Stimulated activated CD8-positive, alpha-beta memory T cell treated with anti-CD3 and anti-CD28 coated beads, Interleukin-2, amount 100 ng/mL, for 1 hour (primary cell): Measurements from ENCODE around the gene ANKEF1.
"Not testable (repeated sequence)": the region's sequence is repeated elsewhere in the genome, so short reads cannot be mapped to it uniquely, and the experiment has no call there.

Experiments
- DNase-seq, 2 donors: peaks; one replicate each; pipeline ENCODE4 v3.0.0-alpha.2; 2020; ENCODE audit warnings: low read depth in 2 of 2

ANKEF1 gene

GRCh38 chr20:10034717-10035571 lies at the start of gene ANKEF1:
Gene ANKEF1, plus strand, starts transcription at chr20:10034987. Its CDS starts 3,315 bp downstream, at chr20:10038302.
- DNase-seq: peak; percentile 44 to 73

- no peak for DNase-seq
Measured at GRCh38 chr20:9985281-9985680, 49.5 kb upstream of the ANKEF1 start.

GRCh38 chr20:9985773-9986172 lies 49.0 kb upstream of the ANKEF1 start:
- no peak for DNase-seq

DNA sequence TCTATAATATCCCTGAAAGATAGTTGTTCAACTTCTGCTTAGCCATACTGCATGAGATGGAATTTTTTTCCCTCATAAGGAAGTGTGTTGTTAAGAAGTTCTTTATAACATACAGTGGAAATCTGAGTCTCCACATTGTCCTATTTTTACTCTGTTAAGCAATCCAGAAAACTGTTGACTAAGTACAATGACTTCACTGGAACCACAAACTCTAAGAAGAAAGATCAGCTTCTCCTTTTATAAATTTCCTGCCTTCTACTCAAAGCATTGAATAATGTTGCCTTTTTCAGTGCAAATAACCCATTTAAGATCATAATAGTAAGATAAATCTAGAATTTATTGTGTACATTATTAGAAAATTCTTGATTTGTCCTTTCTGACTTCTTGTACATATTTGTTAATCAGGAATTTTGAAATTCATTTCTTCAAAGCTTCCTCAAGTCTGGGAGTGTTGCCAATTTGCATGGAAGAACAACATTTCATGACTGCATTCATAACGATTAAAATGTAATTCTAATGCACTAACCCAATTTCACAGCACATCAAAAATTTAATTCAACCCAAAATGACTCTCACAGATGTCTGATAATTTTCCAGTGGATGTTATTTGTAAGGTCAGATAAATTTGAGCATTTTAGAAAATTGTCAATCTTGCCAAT lies 45.6 kb upstream of the ANKEF1 start:
- no peak for DNase-seq

DNA sequence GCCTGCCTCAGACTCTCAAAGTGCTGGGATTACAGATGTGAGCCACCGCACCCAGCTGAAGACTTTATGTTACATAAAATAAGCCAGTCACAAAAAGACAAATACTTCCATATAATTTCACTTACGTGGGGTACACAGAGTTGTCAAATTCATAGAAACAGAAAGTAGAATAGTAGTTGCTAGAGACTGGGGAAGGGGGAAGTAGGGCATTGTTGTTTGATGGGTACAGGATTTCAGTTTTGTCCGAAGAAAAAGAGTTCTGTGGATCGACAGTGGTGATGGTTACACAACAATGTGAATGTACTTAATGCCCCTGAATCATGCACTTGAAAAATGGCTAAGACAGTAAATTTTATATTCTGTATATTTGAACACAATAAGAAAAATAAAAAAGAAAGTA lies 41.6 kb upstream of the ANKEF1 start:
- DNase-seq: no peak

DNA sequence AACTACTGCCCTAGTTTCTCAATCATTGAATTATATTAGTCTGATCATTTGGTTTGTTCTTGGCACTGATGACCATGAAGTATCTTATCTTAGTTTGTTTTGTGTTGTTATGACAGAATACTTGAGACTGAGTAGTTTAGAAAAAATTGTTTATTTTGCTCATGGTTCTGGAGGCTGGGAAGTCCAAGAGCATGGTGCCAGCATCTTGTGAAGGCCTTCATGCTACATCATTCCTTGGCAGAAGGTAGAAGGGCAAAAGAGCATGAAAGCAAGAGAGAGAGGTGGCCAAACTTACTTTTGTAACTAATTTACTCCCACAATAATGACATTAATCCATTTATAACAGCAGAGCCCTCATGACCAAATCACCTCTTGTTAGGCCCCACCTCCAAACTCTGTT lies 40.1 kb upstream of the ANKEF1 start:
- DNase-seq: no peak

DNA sequence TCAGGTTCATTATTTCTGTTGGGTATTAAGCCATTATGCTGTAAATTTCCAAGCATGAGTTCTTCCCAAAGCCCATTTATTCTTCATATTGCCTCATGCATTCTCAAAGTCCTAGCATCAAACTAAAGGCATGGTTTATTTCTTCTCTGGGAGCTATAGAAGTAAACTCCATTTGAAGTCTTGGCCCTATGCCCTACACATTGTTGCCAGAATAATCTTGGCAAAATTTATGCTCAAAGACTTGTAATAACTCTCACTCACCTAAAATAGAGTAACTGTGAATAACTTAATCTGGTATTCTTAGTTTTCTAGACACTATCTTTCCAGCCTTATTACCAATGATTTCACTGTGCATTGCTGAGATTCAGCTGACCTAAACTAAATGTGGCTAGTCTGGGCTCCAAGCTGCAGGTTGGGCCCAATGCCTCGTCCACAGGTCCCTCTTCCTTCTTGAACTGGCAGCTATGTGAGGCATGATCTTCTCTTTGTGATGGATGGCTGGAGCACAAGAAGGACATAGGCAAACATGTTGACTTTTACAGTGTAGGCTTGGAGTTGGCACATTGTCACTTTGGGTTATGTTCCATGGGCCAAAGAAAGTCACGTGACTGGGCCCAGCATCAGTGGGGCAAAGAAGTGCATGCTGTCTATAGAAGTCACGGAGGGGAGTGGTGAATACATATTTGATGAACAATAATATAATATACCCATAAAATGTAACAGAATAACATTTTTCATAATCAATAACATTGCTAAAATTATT lies 39.1 kb upstream of the ANKEF1 start:
- DNase-seq: no peak

- no peak for DNase-seq
Measured at GRCh38 chr20:9996944-9997343, 37.8 kb upstream of the ANKEF1 start.

- no peak for DNase-seq
Measured at GRCh38 chr20:9999645-10000044, 35.1 kb upstream of the ANKEF1 start.

DNA sequence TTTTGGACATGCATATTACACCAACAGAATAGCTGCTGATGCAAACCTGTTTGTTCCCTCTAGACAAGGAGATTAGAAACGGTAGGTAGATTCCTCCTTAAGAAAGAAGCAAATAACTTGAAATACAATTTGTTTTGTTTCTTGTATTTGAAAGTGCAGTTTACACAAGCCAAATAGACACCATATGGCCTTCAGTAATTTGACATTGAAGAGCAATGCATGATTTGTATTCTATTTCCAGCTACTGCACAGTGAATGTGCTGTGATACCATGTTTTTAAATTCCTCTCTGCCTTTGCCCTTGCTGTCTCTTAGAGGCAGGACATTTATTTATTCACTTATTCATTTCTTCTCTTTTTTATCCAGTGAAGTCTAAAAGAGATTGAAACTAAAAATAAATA lies 31.9 kb upstream of the ANKEF1 start:
- no peak for DNase-seq

- DNase-seq: no peak
Measured at GRCh38 chr20:10004900-10005299, 29.9 kb upstream of the ANKEF1 start.

- DNase-seq: no peak
Measured at GRCh38 chr20:10005885-10006284, 28.9 kb upstream of the ANKEF1 start.

DNA sequence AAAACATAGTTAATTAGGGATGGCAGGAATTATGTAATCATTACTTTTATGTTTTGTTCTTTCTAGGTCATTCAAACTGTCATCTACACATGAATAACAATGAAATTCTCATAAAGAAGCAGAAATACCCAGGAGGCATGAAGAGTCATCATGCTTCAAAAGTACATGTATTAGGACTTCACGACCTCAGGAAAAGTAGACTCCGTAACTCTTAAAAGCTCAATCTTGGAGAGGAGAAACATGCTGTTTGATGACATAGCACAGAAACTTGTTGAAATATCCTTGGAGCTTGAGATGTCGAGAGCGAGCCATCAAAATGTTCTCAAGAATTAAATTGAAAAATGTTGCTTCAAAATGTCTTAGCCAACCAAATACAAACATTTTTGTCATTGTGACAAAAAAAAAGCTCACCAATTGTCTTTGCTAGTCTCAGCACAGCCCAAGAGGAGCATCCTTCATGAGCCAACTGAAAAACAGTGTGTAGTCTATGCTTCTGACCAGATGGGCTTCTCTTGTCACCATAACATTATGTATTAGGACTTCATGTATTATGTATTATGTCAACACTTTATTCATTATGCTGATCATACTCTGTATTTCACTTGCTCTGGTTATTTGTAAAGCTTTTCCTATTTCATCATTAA lies 28.2 kb upstream of the ANKEF1 start:
- no peak for DNase-seq

GRCh38 chr20:10007158-10007557 lies 27.6 kb upstream of the ANKEF1 start:
- no peak for DNase-seq

GRCh38 chr20:10007747-10008146 lies 27.0 kb upstream of the ANKEF1 start:
- DNase-seq: no peak

DNA sequence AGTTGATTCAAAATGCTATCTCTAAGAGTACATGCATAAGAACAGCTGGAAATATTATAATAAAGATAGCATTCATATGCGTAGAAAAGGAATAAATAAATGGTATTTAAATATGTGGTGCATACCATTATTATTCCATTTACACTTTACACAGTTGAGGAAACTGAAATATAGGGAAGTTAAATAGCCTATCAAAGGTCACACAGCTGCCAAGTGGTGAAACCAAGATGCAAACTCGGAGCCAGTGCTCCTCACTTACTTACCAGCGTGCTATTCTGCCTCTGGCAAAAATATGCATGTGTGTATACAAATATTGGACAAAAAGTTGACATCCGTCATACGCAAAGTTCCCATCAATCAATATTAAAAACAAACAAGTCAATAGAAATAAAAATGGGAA lies 22.3 kb upstream of the ANKEF1 start:
- no peak for DNase-seq

DNA sequence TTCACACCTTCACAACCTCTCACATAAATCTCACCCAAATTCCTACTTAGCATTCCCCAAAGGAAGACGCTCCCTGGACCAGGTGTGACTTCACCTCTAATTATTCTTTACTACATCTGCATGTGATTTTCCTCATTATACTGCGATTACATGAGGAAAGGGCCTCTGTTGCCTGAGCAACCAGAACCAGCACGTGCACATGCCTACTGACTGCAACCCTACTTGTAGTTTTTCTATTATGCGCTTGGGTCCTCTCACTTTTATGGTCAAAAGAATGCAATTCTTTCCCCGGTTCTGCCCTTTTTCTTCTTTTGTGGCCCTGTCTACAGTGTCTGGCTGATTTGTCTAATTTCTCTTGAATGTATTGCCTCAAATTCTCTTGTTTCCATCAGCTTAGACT lies 20.4 kb upstream of the ANKEF1 start:
- DNase-seq: no peak

DNA sequence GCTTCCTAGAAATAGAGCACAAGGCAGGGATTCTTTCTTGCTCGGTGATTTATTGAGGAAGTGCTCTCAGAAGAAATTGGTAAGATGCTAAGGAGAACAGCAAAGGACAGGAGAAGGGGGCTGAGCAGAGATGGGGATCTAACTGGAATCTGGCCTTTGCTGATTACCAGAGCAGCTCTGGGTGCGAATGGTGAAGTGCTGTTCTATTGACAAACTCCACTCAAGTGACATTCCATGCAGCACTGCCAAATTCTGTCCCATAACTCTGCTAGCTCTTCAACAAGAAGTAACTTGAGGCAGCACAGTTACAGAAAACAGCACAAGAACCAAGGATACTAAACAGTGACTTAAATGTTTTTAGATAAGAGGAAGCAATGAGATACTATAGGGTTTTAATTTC lies 13.8 kb upstream of the ANKEF1 start:
- DNase-seq: no peak

DNA sequence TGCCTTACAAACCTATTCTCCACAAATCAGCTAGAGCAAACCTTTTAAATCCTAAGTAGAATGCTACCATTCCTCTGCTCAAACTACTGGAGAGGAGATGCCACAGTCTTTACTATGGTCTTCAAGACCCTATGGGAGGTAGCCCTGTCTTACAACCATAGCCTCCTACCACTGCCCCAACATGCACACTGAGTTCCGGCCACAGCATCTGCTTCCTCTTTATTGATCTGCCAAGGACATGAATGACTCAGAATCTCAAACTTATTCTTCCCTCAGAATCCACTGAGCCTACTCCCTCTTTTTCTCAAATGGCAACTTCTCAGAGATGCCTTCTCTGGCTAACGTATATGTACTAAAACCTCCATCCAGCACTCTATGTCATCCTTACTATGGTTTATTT lies 12.2 kb upstream of the ANKEF1 start:
- DNase-seq: no peak

DNA sequence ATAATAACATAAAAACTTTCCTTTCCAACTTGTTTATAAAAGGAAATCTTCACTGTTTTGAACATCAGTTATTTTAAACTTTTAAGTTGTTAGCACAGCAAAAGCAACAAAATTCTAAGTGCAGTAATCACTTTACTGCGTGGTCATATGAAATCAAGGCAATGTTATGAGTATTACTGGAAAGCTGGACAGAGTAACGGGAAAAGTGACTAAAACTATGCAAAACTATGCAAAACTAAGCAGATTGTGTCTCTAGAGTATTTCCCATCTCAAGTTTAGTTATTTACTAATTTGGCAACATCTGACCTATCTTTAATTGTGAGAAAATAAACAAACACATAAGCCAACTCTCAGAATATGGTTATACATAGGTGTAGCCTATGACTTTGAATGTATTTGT lies 10.9 kb upstream of the ANKEF1 start:
- no peak for DNase-seq

DNA sequence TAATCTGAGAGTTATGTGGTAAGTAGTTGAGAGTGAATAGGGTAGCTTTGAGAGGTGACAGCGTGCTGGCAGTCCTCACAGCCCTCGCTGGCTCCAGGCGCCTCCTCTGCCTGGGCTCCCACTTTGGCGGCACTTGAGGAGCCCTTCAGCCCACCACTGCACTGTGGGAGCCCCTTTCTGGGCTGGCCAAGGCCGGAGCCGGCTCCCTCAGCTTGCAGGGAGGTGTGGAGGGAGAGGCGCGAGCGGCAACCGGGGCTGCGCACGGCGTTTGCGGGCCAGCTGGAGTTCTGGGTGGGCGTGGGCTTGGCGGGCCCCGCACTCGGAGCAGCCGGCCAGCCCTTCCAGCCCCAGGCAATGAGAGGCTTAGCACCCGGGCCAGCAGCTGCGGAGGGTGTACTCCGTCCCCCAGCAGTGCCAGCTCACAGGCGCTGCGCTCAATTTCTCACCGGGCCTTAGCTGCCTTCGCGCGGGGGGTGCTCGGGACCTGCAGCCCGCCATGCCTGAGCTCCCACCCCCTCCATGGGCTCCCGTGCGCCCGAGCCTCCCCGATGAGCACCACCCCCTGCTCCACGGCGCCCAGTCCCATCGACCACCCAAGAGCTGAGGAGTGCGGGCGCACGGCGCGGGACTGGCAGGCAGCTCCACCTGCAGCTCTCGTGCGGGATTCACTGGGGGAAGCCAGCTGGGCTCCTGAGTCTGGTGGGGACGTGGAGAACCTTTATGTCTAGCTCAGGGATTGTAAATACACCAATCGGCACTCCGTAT lies 3.2 kb upstream of the ANKEF1 start:
- DNase-seq: not testable (repeated sequence)
